GM19468 (cell line): Measurements from ENCODE around the gene DYNLL2.
"Not testable (repeated sequence)": the region's sequence is repeated elsewhere in the genome, so short reads cannot be mapped to it uniquely, and the experiment has no call there.

ENCODE experiments used
- ATAC-seq: cut with Tn5 transposase; IDR thresholded peaks from one replicate; pipeline ENCODE4 v1.9.1; 2021; ENCODE audit warnings: mild to moderate bottlenecking, moderate library complexity, moderate number of reproducible peaks; ENCODE audit not compliant: unreplicated experiment; ENCODE audit errors: extremely low read depth

The DYNLL2 gene

DNA sequence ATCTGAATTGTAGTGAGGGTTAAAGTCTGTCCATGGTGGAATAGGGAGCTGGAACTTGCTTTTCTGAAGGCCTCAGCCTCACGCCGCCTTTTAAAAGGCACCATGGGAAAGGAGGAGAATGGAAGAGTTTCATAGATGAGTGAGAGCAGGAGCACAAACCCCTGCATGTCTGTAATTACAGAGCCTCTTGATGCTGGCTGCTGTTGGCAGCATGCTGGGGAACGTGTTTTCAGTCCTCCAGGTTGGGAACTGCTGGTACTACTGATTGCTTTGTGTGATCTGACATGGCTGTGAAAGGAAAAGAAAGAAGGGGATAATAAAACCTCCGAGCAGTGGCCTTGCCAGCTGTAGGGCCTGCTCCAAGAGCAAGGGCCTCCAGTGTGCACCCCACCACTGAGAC lies 16.8 kb upstream of the DYNLL2 start:
- ATAC-seq = no peak

- ATAC-seq = no peak
These were observed 10.4 kb upstream of the DYNLL2 start for GRCh38 chr17:58072862-58073261.

GRCh38 chr17:58073266-58073665 lies 10.0 kb upstream of the DYNLL2 start:
- ATAC-seq = not testable (repeated sequence)

- not testable (repeated sequence) for ATAC-seq
These were observed 8.8 kb upstream of the DYNLL2 start for GRCh38 chr17:58074406-58074805.

DNA sequence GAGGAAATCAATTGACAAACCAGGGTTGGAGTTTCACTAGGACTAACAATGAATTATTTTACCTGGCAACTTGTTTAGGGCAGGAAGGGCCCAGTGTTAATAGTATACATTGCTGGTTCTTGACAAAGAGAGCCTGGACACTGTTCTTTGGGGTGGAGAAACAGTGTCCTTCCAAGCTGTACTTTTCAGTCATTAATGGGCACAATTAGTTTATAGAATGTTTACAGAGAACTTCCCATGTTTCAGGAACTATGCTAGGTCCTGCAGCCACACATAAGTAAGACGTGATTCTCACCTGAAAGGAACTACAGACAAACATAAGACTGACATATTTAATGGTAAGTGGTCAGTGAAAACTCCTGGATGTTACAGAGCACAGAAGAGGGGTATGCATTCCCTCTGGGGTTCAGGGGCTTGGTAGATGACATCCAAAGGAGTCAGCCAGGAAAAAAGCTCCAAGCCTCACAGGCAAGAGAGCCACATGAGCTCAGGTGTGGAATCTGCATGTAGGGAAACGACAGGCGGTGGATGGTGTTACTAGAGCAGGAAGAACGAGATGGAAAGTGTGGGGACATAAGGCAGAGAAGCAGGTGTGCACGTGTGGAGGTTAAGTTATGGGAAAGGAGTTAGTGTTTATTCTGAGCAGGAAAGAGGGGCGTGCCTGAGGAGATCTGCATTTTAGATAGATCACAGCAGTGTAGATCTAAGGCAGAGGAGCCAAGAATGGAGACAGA lies 3.8 kb upstream of the DYNLL2 start:
- ATAC-seq = no peak

DNA sequence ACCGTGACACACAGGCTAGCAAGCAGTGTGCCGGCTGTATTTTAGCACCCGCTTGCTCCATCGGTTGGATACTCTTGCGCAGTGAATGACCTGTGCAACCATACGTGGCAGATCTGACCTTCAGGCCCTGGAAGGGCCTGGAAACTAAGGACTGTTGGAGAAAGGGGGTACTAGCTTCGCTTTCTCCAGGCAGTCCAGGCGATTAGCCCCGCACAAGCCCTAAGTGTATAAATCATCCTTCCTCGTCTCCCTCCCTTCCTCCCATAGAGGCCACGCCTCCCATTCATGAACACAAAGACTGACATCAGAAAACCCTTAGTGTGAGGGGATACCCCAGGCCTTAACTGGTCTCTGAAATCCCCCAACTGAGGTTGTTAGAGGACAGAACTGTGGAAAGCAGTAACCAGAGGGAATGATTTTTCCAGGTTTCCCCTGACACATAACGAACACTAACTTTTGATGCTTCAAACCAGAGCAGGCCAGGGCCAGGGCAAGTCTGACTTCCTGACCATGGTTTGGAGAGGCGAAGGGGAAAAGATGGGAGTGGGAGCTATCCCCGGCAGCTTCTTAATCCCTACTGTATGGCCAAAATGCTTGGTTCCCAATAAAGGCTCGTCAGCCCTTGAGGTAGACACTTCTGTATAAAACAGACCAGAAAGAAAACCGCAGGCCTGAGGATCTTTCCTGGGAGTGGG lies 1.4 kb upstream of the DYNLL2 start:
- ATAC-seq = no peak

- no peak for ATAC-seq
These were observed 814 bp upstream of the DYNLL2 start for GRCh38 chr17:58082341-58082869.

DNA sequence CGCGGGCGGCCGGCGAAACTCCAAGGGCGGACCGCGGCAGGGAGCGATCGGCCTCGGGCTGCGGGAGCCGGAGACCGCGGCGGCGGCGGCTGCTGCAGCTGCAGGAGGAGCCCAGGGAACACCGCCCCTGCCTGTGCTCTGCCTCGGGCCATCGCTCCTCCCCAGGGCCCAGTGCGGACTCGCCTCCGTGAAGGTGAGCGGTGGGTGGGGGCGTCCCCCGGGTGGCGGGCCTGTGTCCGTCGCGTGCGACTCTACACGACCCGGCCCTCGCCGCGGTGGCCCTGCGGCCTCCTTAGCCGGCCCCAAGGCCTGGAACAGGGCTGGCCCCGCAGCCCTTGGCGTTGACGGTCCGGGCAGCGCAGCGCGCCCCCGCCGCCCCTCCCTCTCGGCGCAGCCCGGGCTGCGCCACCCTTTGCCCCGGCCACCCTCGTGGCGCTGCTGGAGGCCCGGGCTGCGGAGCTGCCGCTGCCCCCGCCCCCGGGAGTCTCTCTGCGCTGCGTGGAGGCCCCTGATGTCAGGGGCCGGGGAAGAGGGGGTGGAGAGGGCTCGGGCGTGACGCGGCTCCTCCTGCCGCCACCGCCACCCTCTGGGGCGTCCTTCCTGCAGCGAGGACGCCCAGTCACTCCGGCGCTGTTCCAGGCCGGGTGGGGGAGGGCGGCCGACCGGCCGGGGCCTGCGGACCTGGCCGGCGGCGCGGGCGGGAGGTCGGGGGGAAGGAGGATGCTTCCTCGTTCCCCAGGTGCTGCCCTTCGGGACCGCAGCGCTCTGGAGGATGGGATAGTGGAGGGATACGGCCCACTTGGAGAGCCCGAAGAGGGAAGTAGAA lies 485 bp downstream of the DYNLL2 start:
- ATAC-seq = peak; percentile 14

DNA sequence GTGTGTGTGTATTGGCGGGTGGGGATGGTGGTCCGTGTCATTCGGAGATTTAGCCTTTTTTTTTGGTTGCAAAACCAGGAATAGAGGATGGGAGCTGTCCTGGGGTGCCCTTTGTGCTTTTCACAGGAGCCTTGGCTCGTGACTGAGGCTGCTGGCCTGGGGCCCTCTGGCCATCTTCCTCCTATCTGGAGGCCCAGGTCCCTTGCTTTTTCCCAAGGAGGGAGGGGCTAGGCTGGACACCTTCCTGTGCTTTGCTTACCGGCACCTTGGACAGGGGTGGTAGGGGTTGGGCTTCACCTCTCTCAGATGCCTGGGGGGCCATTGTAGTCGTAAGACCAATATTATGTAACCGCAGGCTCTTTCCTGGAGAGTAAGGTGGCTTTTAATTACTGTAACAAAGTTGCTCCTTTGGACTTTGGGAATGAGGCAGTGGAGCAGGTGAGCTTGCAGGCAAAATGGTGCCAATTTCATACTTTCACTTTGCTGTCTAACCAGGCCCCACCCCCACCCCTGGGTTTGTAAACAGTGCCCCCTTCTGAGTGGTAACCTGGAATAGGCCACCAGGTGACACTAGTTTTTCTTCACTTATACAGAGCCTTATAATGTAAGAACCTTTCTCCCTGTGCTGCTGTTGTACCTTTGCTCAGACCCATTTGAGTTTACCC lies 1.2 kb downstream of the DYNLL2 start:
- ATAC-seq = no peak

GRCh38 chr17:58085039-58085715 lies 2.0 kb downstream of the DYNLL2 start:
- ATAC-seq = no peak

DNA sequence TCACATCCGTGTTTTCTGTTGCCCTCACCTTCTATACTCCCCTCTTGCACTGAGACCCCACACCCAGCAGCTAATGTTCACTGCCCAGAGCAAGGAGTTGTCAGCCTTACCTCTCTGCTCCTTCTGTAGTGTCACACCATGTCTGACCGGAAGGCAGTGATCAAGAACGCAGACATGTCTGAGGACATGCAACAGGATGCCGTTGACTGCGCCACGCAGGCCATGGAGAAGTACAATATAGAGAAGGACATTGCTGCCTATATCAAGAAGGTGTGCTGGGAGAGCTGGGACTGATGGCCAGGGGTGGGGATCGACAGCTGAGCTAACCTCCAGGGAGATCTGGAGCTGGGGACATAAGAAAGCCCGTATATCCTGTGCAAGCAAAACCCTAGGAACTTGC lies 3.7 kb downstream of the DYNLL2 start:
- ATAC-seq = no peak

DNA sequence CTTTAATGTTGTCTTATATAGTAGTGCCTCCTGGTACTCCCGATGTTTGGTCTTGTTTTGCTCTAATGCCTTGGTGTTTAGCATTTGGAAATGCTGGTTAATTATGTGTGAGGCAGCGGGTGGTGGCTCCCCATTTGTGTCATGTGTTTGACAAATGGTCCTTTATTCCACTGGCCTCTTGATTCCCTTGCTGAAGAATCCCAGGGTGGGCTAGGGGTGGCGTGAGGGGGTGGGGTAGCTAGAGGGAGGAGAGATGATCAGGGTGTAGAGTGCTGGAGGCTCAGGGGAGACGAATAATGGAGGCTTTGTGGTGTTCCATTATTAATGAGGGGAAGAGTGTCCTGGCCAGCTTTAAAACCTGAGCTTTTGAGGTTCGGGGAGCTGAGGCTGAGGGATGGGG lies 5.4 kb downstream of the DYNLL2 start:
- ATAC-seq = no peak

GRCh38 chr17:58089111-58089510 lies 5.9 kb downstream of the DYNLL2 start:
- no peak for ATAC-seq

DNA sequence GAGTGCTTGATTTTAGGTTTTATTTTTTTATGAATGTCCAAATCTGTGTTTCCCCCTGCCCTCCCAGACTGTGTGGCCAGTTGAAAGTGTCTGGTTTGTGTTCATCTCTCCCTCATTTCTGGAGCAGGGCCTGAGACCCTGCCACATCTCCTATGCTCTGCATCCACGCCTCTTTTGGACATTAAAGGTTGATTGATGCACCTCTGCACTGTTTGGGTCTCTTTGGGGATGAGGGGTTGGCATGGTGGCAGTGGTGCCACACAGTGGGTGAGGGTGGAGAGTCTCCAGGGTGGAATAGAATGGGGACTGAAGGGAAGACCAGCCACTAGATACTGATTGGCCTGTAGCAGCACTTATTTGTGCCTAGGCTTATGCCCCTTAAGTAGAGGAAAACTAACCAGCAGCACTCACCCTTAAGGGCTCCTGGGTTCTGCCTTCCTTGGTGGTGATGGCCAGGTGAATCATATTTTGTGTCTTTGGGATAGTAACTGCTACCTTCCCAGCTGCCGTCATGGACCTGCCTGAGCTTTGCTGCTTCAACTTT lies 7.9 kb downstream of the DYNLL2 start:
- no peak for ATAC-seq

DNA sequence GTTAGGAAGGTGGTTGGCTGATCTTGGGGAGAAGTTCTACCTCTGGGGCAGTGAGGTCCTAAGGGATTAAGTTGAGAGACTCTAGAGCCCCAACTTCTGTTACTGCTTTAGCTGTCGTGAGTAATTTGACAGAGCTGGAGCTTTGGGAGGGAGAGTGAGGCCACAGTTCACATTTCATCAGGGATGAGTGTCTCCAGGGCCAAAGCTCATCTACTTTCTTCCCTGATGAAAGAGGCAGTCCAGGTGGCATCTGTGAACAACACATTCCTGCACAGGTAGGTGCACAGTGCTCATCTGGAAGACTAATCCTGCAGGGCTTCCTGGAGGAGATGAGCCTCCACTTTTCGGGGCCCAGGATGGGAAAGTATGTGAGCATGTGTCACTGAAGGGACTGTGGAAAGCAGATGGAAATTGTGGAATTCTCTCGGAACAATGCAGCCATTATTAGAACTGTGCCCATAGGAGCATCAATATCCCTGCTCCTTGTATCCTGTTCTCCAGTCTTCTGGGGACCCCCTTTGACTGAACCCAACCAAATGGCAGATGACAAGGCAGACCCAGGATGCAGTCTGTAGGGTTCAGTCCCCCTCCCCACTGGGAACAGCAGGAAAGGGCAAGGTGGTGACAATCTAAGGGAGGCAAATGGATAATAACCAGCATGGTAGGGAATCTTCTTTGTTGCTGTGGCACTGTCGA lies 9.0 kb downstream of the DYNLL2 start:
- ATAC-seq = no peak

DNA sequence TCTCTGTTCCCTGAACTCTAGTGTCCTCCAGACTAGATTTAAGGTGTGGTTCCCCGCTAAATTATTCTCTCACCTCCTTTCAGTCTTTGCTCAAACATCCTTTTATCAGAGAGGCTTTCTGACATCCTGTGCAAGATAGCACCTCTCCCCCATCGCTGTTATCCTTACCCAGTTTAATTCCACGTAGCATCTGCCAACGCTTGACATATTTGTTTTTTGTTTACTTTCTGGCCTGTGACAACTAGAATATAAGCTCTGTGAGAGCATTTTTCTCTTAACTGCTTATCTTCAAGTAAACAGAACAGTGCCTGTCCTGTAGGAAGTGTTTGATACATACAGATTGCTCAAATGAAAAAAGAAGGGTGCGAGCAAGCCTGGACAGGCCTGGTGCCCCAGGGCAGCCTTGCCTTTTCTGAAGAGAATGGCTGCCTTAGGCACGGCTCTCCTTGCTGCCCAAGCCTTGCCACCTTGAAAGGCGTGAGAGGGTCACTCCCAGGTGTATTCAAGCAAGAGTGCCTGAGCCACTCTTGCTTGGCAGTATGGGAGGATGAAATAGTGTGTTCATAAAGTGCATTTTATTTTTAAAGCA lies 9.7 kb downstream of the DYNLL2 start:
- ATAC-seq = no peak

- ATAC-seq = no peak
These were observed 10.9 kb downstream of the DYNLL2 start for GRCh38 chr17:58094118-58094517.

- no peak for ATAC-seq
These were observed 13.7 kb downstream of the DYNLL2 start for GRCh38 chr17:58096892-58097291.
